ENCODE measurements around the gene TMEM217.
"Not testable (repeated sequence)": the region's sequence is repeated elsewhere in the genome, so short reads cannot be mapped to it uniquely, and the experiment has no call there.

Gene TMEM217

DNA sequence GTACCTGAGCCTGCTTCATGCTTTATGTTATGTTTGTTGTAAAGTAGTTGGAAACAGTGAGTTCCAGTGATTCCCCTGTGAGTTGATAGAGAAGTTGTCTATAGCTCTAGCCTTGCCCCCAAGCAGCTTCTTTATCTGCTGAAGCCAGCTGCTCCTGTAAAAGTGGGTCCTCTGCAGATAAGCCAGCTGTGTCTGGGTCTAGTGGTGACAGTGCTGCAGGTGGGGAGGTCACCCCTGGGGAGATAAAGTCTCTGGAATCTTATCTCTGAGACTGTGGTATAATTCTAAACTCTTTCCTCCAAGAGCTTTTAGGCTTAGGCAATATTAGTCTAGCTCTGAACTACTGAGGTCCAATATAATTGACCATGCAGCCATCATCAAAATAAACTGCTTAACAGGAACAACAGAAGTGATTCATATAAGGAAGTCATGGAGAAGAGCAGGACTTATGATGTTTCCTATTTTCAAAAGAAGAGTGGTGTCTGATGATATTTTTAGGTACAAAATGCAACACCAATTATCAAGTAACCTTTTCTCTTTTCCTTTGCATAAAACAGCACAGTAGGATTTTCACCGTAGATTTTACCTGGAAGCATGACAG, 44.2 kb upstream of the TMEM217 start:
- DNase-seq (ENCODE audit: low spot score) = no peak
- TF ChIP-seq, protein P1, sequence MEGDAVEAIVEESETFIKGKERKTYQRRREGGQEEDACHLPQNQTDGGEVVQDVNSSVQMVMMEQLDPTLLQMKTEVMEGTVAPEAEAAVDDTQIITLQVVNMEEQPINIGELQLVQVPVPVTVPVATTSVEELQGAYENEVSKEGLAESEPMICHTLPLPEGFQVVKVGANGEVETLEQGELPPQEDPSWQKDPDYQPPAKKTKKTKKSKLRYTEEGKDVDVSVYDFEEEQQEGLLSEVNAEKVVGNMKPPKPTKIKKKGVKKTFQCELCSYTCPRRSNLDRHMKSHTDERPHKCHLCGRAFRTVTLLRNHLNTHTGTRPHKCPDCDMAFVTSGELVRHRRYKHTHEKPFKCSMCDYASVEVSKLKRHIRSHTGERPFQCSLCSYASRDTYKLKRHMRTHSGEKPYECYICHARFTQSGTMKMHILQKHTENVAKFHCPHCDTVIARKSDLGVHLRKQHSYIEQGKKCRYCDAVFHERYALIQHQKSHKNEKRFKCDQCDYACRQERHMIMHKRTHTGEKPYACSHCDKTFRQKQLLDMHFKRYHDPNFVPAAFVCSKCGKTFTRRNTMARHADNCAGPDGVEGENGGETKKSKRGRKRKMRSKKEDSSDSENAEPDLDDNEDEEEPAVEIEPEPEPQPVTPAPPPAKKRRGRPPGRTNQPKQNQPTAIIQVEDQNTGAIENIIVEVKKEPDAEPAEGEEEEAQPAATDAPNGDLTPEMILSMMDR (IDR thresholded peaks at IDR 0.05; ENCODE audit: extremely low read depth, missing control alignments) = no peak

DNA sequence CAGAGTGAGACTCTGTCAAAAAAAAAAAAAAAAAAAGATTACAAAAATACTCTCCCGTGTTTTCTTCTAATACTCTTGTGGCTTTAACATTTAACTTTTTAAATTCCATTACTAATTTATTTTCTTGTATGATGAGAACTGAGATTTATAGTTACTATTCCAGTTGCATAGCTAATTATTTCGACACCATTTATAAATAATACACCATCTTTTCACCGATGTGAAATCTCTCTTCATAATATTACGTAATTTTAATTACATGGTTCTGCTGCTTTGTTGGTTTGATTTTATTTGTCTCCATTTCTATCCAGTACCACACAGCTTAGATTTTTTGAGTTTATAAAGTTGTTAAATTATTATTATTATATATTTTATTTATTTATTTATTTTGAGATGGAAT, 42.0 kb upstream of the TMEM217 start:
- no peak for DNase-seq (ENCODE audit: low spot score)
- TF ChIP-seq, protein P1 (IDR thresholded peaks at IDR 0.05; ENCODE audit: extremely low read depth, missing control alignments) = no peak

DNA sequence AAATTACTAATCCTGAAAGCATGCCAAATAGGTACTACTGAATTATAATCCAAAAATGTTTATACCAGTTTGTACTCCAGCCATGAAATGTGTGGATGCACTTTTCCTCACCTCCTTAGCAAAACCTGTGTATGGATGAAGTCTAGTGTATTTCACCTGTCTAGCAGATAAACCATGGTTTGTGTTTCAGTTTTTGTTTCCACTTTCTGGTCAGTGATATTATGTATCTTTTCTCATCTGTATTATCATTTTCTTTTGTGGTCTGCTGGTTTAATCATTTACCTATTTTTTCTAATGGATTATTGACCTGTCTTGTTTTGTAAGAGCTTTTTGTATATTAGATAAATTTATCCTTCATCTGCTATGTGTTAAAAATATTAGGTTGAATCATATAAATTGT, 41.0 kb upstream of the TMEM217 start:
- TF ChIP-seq, protein P1 (IDR thresholded peaks at IDR 0.05; ENCODE audit: extremely low read depth, missing control alignments) = no peak
- peak; percentile 42 for DNase-seq (ENCODE audit: low spot score)

DNA sequence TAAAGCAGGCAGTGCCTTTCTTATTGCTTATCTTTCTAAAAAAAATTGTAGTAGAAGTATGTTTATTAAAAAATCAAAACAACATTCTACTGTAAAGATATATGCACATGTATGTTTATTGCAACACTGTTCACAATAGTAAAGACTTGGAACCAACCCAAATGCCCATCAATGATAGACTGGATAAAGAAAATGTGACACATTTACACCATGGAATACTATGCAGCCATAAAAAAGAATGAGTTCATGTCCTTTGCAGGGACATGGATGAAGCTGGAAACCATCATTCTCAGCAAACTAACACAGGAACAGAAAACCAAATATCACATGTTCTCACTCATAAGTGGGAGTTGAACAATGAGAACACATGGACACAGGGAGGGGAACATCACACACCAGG, 39.7 kb upstream of the TMEM217 start:
- DNase-seq (ENCODE audit: low spot score) = not testable (repeated sequence)

DNA sequence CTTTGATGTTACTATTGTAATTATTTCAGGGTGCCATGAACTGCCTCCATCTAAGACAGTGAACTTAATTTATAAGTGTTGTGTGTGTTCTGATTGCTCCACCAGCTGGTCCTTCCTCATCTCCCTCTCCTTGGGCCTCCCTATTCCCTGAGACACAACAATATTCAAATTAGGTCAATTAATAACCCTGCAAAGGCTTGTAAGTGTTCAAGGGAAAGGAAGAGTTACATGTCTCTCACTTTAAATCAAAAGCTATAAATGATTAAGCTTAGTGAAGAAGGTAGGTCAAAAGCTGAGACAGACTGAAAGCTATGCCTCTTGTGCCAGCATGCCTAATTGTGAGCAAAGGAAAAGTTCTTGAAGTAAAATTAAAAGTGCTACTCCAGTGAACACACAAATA, 35.5 kb upstream of the TMEM217 start:
- no peak for DNase-seq (ENCODE audit: low spot score)
- TF ChIP-seq, protein P1 (IDR thresholded peaks at IDR 0.05; ENCODE audit: extremely low read depth, missing control alignments) = no peak

DNA sequence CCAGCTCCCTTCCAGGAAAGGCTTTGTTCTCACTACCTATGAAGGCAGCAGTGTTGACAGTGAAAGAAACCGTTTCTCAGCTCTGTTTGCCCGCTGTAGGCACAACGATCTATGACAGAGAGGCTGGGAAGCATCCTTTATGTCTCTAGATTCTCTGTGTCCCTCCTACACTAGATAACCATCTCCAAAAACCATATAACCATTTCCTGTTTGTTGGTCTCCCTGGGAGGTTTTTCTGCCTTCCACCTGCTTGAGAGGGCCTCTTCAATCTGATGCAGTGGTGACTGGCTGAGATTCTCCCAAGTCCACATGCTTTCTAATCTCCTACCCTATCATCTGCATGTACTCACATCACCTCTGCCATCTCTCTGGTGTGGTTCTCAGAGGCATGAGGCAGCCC, 32.0 kb upstream of the TMEM217 start:
- TF ChIP-seq, protein P1 (IDR thresholded peaks at IDR 0.05; ENCODE audit: extremely low read depth, missing control alignments) = no peak
- no peak for DNase-seq (ENCODE audit: low spot score)

DNA sequence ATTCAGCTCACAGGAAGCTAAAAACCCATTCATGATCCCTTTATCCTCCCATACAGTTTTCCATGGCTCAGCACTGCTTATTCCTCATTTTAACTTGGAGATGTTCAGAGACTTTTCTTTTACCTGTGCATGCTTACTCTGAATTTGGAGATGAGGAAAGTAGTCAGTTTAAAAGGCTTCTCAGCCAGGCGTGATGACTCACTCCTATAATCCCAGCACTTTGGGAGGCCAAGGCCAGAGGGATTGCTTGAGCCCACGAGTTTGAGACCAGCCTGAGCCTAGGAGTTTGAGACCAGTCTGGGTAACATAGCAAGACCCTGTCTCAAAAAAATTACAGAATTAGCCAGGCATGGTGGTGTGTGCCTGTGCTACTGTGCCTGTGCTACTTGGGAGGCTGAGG, 30.3 kb upstream of the TMEM217 start:
- TF ChIP-seq, protein P1 (IDR thresholded peaks at IDR 0.05; ENCODE audit: extremely low read depth, missing control alignments) = no peak
- DNase-seq (ENCODE audit: low spot score) = no peak

DNA sequence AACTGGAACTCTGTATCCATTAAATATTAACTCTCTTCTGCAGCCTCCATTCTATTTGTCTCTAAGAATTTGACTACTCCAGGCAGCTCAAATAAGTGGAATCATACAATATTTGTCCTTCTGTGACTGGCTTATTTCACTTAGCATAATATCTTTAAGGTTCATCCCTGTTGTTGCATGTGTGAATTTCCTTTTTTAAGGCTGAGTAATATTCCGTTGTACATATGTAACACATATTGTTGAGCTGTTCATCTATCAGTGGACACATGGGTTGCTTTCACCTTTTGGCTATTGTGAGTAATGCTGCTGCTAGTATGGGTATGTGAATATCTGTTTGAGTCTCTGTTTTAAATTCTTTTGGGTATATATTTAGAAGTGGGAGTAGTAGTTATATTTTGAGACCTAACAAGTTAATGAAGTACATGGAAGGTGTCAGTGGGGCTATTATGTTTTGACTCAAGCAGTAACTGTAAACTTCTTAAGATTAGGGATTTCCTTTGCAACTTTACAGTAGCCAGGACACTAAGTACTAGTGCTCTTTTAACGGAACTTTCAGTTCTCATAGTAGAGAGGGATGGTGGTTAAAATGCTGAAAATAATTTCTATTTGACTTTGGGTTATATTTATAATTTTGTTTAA, 29.7 kb upstream of the TMEM217 start:
- TF ChIP-seq, protein P1 (IDR thresholded peaks at IDR 0.05; ENCODE audit: extremely low read depth, missing control alignments) = no peak
- DNase-seq (ENCODE audit: low spot score) = no peak
